HCT116 (cell line): Measurements from ENCODE around the gene GALNT2. TPM values are rescaled to one million over a fixed set of nuclear protein-coding genes. Genes with fewer than 3 reads are reported as not detected.

Experiments
- ATAC-seq: fragments of 200-7000 bp; cut with Tn5 transposase; 2 replicates; pipeline ENCODE4 v1.9.1; 2020; ENCODE audit warnings: mild to moderate bottlenecking, moderate library complexity
- BruUV-seq: library from RNA; stranded (reverse); fragments of 400-500 nt; replicated peaks from 2 replicates; lab custom pipeline; 2021; lab: Mats Ljungman, UMichigan
- CTCF ChIA-PET: fragments of 300-600 bp; sonication (Branson Sonifier 250); formaldehyde crosslinking; loops from one replicate; lab custom pipeline; 2021; ENCODE audit warnings: antibody characterized with exemption; lab: Charles Lee
- POLR2A ChIA-PET: fragments of 300-600, 350-600 bp; sonication (Branson Sonifier 250); formaldehyde crosslinking; loops from one replicate; lab custom pipeline; 2021; ENCODE audit warnings: antibody characterized with exemption; lab: Charles Lee
- RAD21 ChIA-PET, 2 experiments: fragments of 300-600 bp; sonication (Branson Sonifier 250); formaldehyde crosslinking; loops; one replicate each; lab custom pipeline; 2023; ENCODE audit warnings: low total read pairs in 2 of 2; ENCODE audit not compliant: uncharacterized antibody in 2 of 2, unreplicated experiment in 2 of 2, low non-redundant PET in 1 of 2; lab: Charles Lee
- DNase-seq: peaks from one replicate; pipeline ENCODE4 v3.0.0-alpha.2; 2010; ENCODE audit warnings: low read depth, low spot score
- H2AFZ ChIP-seq: fragments of 200-600 bp; shearing (Covaris generic), sonication (generic); 2 replicates; pipeline ENCODE4 v1.6.1; 2017; ENCODE audit warnings: low read depth, mixed run types, mixed read lengths, antibody characterized with exemption, low read length; ENCODE audit not compliant: poor library complexity, severe bottlenecking
- H3K27ac ChIP-seq: 2 replicates; pipeline ENCODE4 v1.5.1; 2012; ENCODE audit warnings: low read depth, low read length
- H3K27me3 ChIP-seq: fragments of 200-600 bp; sonication (generic); 2 replicates; pipeline ENCODE4 v1.6.1; 2016; ENCODE audit warnings: mixed run types, low read length, mixed read lengths; ENCODE audit not compliant: insufficient read depth
- H3K36me3 ChIP-seq, 2 experiments: fragments of 200-500 bp in 1 of 2; fragments of 200-600 bp in 1 of 2; sonication (Bioruptor generic) in 1 of 2; sonication (generic) in 1 of 2; 2 replicates each; pipeline versions ENCODE4 v1.5.1 to v1.6.1; 2014 to 2016; ENCODE audit warnings: low read length in 2 of 2, inconsistent platforms in 1 of 2, mixed read lengths in 1 of 2, mixed run types in 1 of 2; ENCODE audit not compliant: insufficient read depth in 2 of 2, control insufficient read depth in 1 of 2
- H3K4me1 ChIP-seq, 2 experiments: fragments of 200-600 bp in 1 of 2; sonication (generic) in 1 of 2; 2 replicates each; pipeline versions ENCODE4 v1.5.1 to v1.6.1; 2012 to 2017; ENCODE audit warnings: low read length in 2 of 2, inconsistent platforms in 1 of 2, mild to moderate bottlenecking in 1 of 2, mixed read lengths in 1 of 2, mixed run types in 1 of 2, moderate library complexity in 1 of 2; ENCODE audit not compliant: insufficient read depth in 2 of 2, control insufficient read depth in 1 of 2
- H3K4me2 ChIP-seq: fragments of 200-600 bp; sonication (generic); 2 replicates; pipeline ENCODE4 v1.6.1; 2017; ENCODE audit warnings: mixed run types, low read length, mixed read lengths
- H3K4me3 ChIP-seq, 2 experiments: fragments of 200-600 bp in 1 of 2; sonication (generic) in 1 of 2; replicated peaks in 1 of 2; 2 replicates each; pipeline ENCODE4 v1.5.1; 2011 to 2016; ENCODE audit warnings: low read length in 2 of 2, control low read depth in 1 of 2, low read depth in 1 of 2, mild to moderate bottlenecking in 1 of 2, mixed read lengths in 1 of 2, mixed run types in 1 of 2
- H3K79me2 ChIP-seq: fragments of 200-600 bp; sonication (generic); 2 replicates; pipeline ENCODE4 v1.6.1; 2017; ENCODE audit warnings: mild to moderate bottlenecking, mixed run types, low read length, moderate library complexity, mixed read lengths; ENCODE audit not compliant: insufficient read depth
- H3K9ac ChIP-seq: fragments of 200-600 bp; sonication (generic); 2 replicates; pipeline ENCODE4 v1.6.1; 2016; ENCODE audit warnings: low read length, mixed read lengths
- H3K9me2 ChIP-seq: fragments of 200-600 bp; sonication (generic), shearing (Covaris generic); 2 replicates; pipeline ENCODE4 v1.6.1; 2017; ENCODE audit warnings: mixed run types, mild to moderate bottlenecking, moderate library complexity; ENCODE audit not compliant: insufficient read depth
- H3K9me3 ChIP-seq, 2 experiments: fragments of 200-500 bp in 1 of 2; fragments of 200-600 bp in 1 of 2; sonication (Bioruptor generic) in 1 of 2; sonication (generic) in 1 of 2; 2 replicates each; pipeline ENCODE4 v1.6.1; 2014 to 2017; ENCODE audit warnings: low read length in 2 of 2, mixed read lengths in 2 of 2, inconsistent platforms in 1 of 2, low read depth in 1 of 2, mild to moderate bottlenecking in 1 of 2, mixed run types in 1 of 2, moderate library complexity in 1 of 2; ENCODE audit not compliant: control insufficient read depth in 1 of 2, insufficient read depth in 1 of 2
- H4K20me1 ChIP-seq: fragments of 200-600 bp; sonication (generic), shearing (Covaris generic); 2 replicates; pipeline ENCODE4 v1.6.1; 2017; ENCODE audit warnings: mixed run types, mild to moderate bottlenecking, moderate library complexity; ENCODE audit not compliant: insufficient read depth
- EGR1 ChIP-seq: IDR thresholded peaks from 2 replicates; pipeline ENCODE4 v1.6.1; 2012; ENCODE audit warnings: low read depth
- JUND ChIP-seq: IDR thresholded peaks from 2 replicates; pipeline ENCODE4 v1.6.1; 2012
- SIN3A ChIP-seq: IDR thresholded peaks from 2 replicates; pipeline ENCODE4 v1.6.1; 2012; ENCODE audit warnings: low read depth
- TCF7L2 ChIP-seq: IDR thresholded peaks from 2 replicates; pipeline ENCODE4 v1.7.0; 2011; ENCODE audit warnings: borderline replicate concordance, inconsistent platforms; ENCODE audit not compliant: insufficient read depth, insufficient read length; ENCODE audit errors: extremely low read depth
- YY1 ChIP-seq: IDR thresholded peaks from 2 replicates; pipeline ENCODE4 v1.6.1; 2011; ENCODE audit warnings: low read length, low read depth, moderate library complexity, mild to moderate bottlenecking; ENCODE audit not compliant: insufficient replicate concordance; ENCODE audit errors: extremely low read depth
- ZFX ChIP-seq: fragments of 450-650 bp; IDR thresholded peaks from 2 replicates; pipeline ENCODE4 v1.6.1; 2017
- ZNF274 ChIP-seq: fragments of 200-500 bp; sonication (Bioruptor generic); IDR thresholded peaks from 2 replicates; pipeline ENCODE4 v1.6.1; 2014; ENCODE audit warnings: mild to moderate bottlenecking, low read depth, low read length, inconsistent platforms
- intact Hi-C: fragments of 100-400 bp; cut with micrococcal nuclease; formaldehyde crosslinking; loops from 2 replicates; pipeline ENCODE4 v1.10.0; 2022
- total RNA-seq: library from RNA; stranded (reverse); gene quantifications from one replicate; pipeline ENCODE4 v1.2.1, GENCODE V29; 2021; ENCODE audit not compliant: unreplicated experiment
- TF ChIP-seq, protein P1 (sequence below): IDR thresholded peaks from 2 replicates; pipeline ENCODE4 v1.6.1; 2012; ENCODE audit warnings: low read depth
- TF ChIP-seq, protein P2 (sequence below), 3 experiments: fragments of 200-600 bp in 1 of 3; sonication (generic) in 1 of 3; IDR thresholded peaks in 2 of 3; conservative IDR thresholded peaks in 1 of 3; 2 replicates each; pipeline ENCODE4 v1.5.1; 2012 to 2017; ENCODE audit warnings: low read depth in 2 of 3, low read length in 2 of 3, antibody characterized with exemption in 1 of 3, borderline replicate concordance in 1 of 3, control low read depth in 1 of 3, mild to moderate bottlenecking in 1 of 3, mixed read lengths in 1 of 3, mixed run types in 1 of 3, moderate library complexity in 1 of 3; ENCODE audit not compliant: insufficient read depth in 1 of 3
- TF ChIP-seq, protein P3 (sequence below): IDR thresholded peaks from 2 replicates; pipeline ENCODE4 v1.6.1; 2012
- TF ChIP-seq, protein P4 (sequence below): IDR thresholded peaks from 2 replicates; pipeline ENCODE4 v1.6.1; 2011; ENCODE audit warnings: mild to moderate bottlenecking, low read length, moderate library complexity; ENCODE audit not compliant: insufficient replicate concordance; ENCODE audit errors: extremely low read depth

GALNT2 gene
- total RNA-seq, 1 experiment from 2014 or later, result 40.8 TPM

DNA sequence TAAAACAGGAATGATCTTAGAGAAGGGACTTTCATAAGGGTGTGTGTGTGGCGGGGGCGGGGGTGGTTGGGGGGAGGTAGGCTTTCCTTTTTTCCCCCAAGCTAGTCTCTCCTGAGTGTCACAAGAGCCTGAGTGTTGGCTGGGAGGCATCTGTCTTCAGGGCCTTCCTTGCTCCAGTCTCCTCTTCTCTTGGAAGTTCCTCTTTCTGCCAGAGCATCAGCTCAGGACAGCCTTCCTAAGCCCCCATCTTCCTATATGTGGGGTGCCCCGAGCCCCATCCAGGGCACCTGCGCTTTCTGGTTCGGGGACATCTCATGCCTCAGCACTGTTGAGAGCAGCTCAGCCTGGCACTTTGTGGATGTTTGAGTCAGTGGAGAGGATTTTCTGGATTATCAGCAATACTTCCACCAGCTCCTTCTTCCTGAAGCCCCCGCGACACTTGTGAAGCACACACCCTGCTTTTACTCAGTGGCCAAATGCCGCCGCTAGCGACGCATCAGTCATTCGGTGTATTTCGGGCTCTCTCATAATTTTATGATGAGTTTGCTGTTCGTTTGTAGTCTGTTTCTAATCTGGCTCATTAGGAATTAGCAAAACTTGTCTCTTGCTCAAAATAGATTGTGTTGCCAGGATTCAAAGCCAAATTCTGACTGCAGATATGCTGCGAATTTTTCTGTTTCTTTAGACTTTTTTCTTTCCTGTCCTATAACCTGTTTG, 61.7 kb downstream of the GALNT2 start:
- POLR2A ChIA-PET, result no interaction called here
- BruUV-seq, result no TSS peak
- no peak overlapping the region for H3K27ac ChIP-seq
- peaks cover 10 to 23% of the 10 kb centered on the region in 2 experiments for H3K4me1 ChIP-seq
- no peak for TF ChIP-seq EGR1
- TF ChIP-seq, protein P1, sequence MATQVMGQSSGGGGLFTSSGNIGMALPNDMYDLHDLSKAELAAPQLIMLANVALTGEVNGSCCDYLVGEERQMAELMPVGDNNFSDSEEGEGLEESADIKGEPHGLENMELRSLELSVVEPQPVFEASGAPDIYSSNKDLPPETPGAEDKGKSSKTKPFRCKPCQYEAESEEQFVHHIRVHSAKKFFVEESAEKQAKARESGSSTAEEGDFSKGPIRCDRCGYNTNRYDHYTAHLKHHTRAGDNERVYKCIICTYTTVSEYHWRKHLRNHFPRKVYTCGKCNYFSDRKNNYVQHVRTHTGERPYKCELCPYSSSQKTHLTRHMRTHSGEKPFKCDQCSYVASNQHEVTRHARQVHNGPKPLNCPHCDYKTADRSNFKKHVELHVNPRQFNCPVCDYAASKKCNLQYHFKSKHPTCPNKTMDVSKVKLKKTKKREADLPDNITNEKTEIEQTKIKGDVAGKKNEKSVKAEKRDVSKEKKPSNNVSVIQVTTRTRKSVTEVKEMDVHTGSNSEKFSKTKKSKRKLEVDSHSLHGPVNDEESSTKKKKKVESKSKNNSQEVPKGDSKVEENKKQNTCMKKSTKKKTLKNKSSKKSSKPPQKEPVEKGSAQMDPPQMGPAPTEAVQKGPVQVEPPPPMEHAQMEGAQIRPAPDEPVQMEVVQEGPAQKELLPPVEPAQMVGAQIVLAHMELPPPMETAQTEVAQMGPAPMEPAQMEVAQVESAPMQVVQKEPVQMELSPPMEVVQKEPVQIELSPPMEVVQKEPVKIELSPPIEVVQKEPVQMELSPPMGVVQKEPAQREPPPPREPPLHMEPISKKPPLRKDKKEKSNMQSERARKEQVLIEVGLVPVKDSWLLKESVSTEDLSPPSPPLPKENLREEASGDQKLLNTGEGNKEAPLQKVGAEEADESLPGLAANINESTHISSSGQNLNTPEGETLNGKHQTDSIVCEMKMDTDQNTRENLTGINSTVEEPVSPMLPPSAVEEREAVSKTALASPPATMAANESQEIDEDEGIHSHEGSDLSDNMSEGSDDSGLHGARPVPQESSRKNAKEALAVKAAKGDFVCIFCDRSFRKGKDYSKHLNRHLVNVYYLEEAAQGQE, result no peak
- TF ChIP-seq TCF7L2, result no peak
- no peak for TF ChIP-seq ZNF274
- TF ChIP-seq, protein P2, sequence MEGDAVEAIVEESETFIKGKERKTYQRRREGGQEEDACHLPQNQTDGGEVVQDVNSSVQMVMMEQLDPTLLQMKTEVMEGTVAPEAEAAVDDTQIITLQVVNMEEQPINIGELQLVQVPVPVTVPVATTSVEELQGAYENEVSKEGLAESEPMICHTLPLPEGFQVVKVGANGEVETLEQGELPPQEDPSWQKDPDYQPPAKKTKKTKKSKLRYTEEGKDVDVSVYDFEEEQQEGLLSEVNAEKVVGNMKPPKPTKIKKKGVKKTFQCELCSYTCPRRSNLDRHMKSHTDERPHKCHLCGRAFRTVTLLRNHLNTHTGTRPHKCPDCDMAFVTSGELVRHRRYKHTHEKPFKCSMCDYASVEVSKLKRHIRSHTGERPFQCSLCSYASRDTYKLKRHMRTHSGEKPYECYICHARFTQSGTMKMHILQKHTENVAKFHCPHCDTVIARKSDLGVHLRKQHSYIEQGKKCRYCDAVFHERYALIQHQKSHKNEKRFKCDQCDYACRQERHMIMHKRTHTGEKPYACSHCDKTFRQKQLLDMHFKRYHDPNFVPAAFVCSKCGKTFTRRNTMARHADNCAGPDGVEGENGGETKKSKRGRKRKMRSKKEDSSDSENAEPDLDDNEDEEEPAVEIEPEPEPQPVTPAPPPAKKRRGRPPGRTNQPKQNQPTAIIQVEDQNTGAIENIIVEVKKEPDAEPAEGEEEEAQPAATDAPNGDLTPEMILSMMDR (IDR thresholded peaks at IDR 0.05 in 2 of 3, conservative IDR thresholded peaks at IDR 0.05 in 1 of 3; ENCODE audit: borderline replicate concordance in 1 of 3, insufficient read depth in 1 of 3, low read depth in 2 of 3, low read length in 2 of 3), result no peak
- TF ChIP-seq YY1, result no peak
- TF ChIP-seq, protein P3, sequence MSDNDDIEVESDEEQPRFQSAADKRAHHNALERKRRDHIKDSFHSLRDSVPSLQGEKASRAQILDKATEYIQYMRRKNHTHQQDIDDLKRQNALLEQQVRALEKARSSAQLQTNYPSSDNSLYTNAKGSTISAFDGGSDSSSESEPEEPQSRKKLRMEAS, result no peak
- TF ChIP-seq ZFX, result no peak
- no peak for TF ChIP-seq JUND
- TF ChIP-seq, protein P4, sequence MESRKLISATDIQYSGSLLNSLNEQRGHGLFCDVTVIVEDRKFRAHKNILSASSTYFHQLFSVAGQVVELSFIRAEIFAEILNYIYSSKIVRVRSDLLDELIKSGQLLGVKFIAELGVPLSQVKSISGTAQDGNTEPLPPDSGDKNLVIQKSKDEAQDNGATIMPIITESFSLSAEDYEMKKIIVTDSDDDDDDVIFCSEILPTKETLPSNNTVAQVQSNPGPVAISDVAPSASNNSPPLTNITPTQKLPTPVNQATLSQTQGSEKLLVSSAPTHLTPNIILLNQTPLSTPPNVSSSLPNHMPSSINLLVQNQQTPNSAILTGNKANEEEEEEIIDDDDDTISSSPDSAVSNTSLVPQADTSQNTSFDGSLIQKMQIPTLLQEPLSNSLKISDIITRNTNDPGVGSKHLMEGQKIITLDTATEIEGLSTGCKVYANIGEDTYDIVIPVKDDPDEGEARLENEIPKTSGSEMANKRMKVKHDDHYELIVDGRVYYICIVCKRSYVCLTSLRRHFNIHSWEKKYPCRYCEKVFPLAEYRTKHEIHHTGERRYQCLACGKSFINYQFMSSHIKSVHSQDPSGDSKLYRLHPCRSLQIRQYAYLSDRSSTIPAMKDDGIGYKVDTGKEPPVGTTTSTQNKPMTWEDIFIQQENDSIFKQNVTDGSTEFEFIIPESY, result no peak
- no peak for TF ChIP-seq SIN3A
- DNase-seq (no peak), ATAC-seq (no peak)
- no peak overlapping the region for H3K4me2 ChIP-seq
- RAD21 ChIA-PET, result no interaction called here
- CTCF ChIA-PET, result no interaction called here
- H3K27me3 ChIP-seq, result no peaks in the 10 kb centered on the region
- H3K36me3 ChIP-seq, result no peaks in the 10 kb centered on the region
- no peak overlapping the region for H3K4me3 ChIP-seq
- intact Hi-C loops, result no loop called here
- H3K9ac ChIP-seq, result no peak overlapping the region
- no peaks in the 10 kb centered on the region for H3K79me2 ChIP-seq
- H3K9me3 ChIP-seq, result no peaks in the 10 kb centered on the region
- H3K9me2 ChIP-seq, result no peaks in the 10 kb centered on the region
- H4K20me1 ChIP-seq, result no peaks in the 10 kb centered on the region
- no peak overlapping the region for H2AFZ ChIP-seq
